HepG2 (cell line): ENCODE measurements around the gene ATP6V0A1. TPM values are rescaled to one million over a fixed set of nuclear protein-coding genes. Genes with fewer than 3 reads are reported as not detected.
A peak's percentile ranks its signal among the peaks of the same experiment; 100 is the strongest.

Source experiments
- ATAD3A ChIP-seq: sonication (generic); formaldehyde crosslinking; IDR thresholded peaks from 2 replicates; pipeline ENCODE4 v1.4.0; 2020; ENCODE audit warnings: missing genetic modification reagents
- CCDC6 ChIP-seq: sonication (generic); formaldehyde crosslinking; IDR thresholded peaks from 2 replicates; pipeline ENCODE4 v1.8.1; 2022; ENCODE audit warnings: mild to moderate bottlenecking, missing genetic modification reagents, moderate library complexity
- CHD2 ChIP-seq: IDR thresholded peaks from 2 replicates; pipeline ENCODE4 v1.6.1; 2011; ENCODE audit warnings: low read depth, low read length, improper control_type of control experiment
- DNMT1 ChIP-seq: sonication (generic); formaldehyde crosslinking; IDR thresholded peaks from 2 replicates; pipeline ENCODE4 v1.5.1; 2020; ENCODE audit warnings: mild to moderate bottlenecking, missing genetic modification reagents
- HOXA7 ChIP-seq: sonication (generic); formaldehyde crosslinking; IDR thresholded peaks from 2 replicates; pipeline ENCODE4 v1.8.1; 2022; ENCODE audit warnings: mild to moderate bottlenecking, missing genetic modification reagents, moderate library complexity
- MAFF ChIP-seq: IDR thresholded peaks from 2 replicates; pipeline ENCODE4 v1.6.1; 2011; ENCODE audit warnings: low read depth, low read length, improper control_type of control experiment
- NFIC ChIP-seq: IDR thresholded peaks from 2 replicates; pipeline ENCODE4 v1.6.1; 2012; ENCODE audit warnings: mild to moderate bottlenecking, low read length, inconsistent platforms
- NR2F6 ChIP-seq, 2 experiments: IDR thresholded peaks; 2 replicates each; pipeline ENCODE4 v1.6.1; 2016; ENCODE audit warnings: antibody characterized with exemption in 1 of 2, mild to moderate bottlenecking in 1 of 2
- SAFB2 ChIP-seq: sonication (generic); formaldehyde crosslinking; IDR thresholded peaks from 2 replicates; pipeline ENCODE4 v1.5.1; 2020; ENCODE audit warnings: missing genetic modification reagents, low read depth, mild to moderate bottlenecking, borderline replicate concordance
- SMAD9 ChIP-seq: sonication (generic); formaldehyde crosslinking; IDR thresholded peaks from 2 replicates; pipeline ENCODE4 v1.5.1; 2020; ENCODE audit warnings: mild to moderate bottlenecking, missing genetic modification reagents
- SMARCE1 ChIP-seq: fragments of 450-650 bp; IDR thresholded peaks from 2 replicates; pipeline ENCODE4 v1.6.1; 2017; ENCODE audit warnings: borderline replicate concordance
- SOX13 ChIP-seq, 3 experiments: fragments of 450-650 bp in 1 of 3; sonication (generic) in 1 of 3; formaldehyde crosslinking in 1 of 3; IDR thresholded peaks in 2 of 3; conservative IDR thresholded peaks in 1 of 3; 2 replicates each; pipeline versions ENCODE4 v1.5.0 to v1.6.1; 2016 to 2020; ENCODE audit warnings: antibody characterized with exemption in 1 of 3, mild to moderate bottlenecking in 1 of 3, missing compliant biosample characterization in 1 of 3, missing genetic modification reagents in 1 of 3, moderate library complexity in 1 of 3
- SOX5 ChIP-seq: IDR thresholded peaks from 2 replicates; pipeline ENCODE4 v1.6.1; 2016; ENCODE audit warnings: borderline replicate concordance
- TEAD2 ChIP-seq: sonication (generic); formaldehyde crosslinking; IDR thresholded peaks from 2 replicates; pipeline ENCODE4 v1.9.0; 2021; ENCODE audit warnings: missing genetic modification reagents
- YEATS4 ChIP-seq: sonication (generic); formaldehyde crosslinking; IDR thresholded peaks from 2 replicates; pipeline ENCODE4 v1.4.0; 2020; ENCODE audit warnings: missing genetic modification reagents, borderline replicate concordance
- ZFAT ChIP-seq: sonication (generic); formaldehyde crosslinking; conservative IDR thresholded peaks from 2 replicates; pipeline ENCODE4 v1.8.1; 2023; ENCODE audit warnings: missing genetic modification reagents, inconsistent platforms
- ZKSCAN5 ChIP-seq: sonication (generic); formaldehyde crosslinking; IDR thresholded peaks from 2 replicates; pipeline ENCODE4 v1.5.1; 2020; ENCODE audit warnings: mild to moderate bottlenecking, missing genetic modification reagents
- ZNF337 ChIP-seq: sonication (generic); formaldehyde crosslinking; IDR thresholded peaks from 2 replicates; pipeline ENCODE4 v1.5.1; 2020; ENCODE audit warnings: missing genetic modification reagents, low read depth, mild to moderate bottlenecking, borderline replicate concordance
- ZNF674 ChIP-seq: sonication (generic); formaldehyde crosslinking; IDR thresholded peaks from 2 replicates; pipeline ENCODE4 v1.5.0; 2020; ENCODE audit warnings: low read depth, mild to moderate bottlenecking, missing genetic modification reagents
- polyA plus RNA-seq, 8 experiments: library from polyadenylated mRNA; depleted of rRNA in 3 of 8; stranded (reverse) in 7 of 8; unstranded in 1 of 8; fragments of >200 nt; fragmentation: Illumina TruSeq in 4 of 8; extraction: Trizol in 4 of 8; gene quantifications; 2 replicates each; pipeline versions ENCODE4 v1.2.1 to v1.2.3, GENCODE V29; 2011 to 2016; ENCODE audit warnings: low read depth in 4 of 8, missing spikeins in 1 of 8, mixed read lengths in 1 of 8; ENCODE audit not compliant: insufficient read depth in 1 of 8
- total RNA-seq, 5 experiments: library from RNA; depleted of rRNA; stranded (reverse); fragments of >200 nt; fragmentation: Illumina TruSeq; extraction: Trizol; gene quantifications; 2 replicates each; pipeline ENCODE4 v1.2.3, GENCODE V29; 2016; ENCODE audit warnings: low read depth in 1 of 5
- TF ChIP-seq, protein P1 (sequence below): sonication (generic); formaldehyde crosslinking; IDR thresholded peaks from 2 replicates; pipeline ENCODE4 v1.8.1; 2023; ENCODE audit warnings: mild to moderate bottlenecking, moderate library complexity, missing genetic modification reagents
- TF ChIP-seq, protein P2 (sequence below): IDR thresholded peaks from 2 replicates; pipeline ENCODE4 v1.6.1; 2016; ENCODE audit warnings: low read depth
- TF ChIP-seq, protein P3 (sequence below): sonication (generic); formaldehyde crosslinking; IDR thresholded peaks from 2 replicates; pipeline ENCODE4 v1.5.1; 2020; ENCODE audit warnings: mild to moderate bottlenecking, moderate library complexity, missing genetic modification reagents
- TF ChIP-seq, protein P4 (sequence below): sonication (generic); formaldehyde crosslinking; IDR thresholded peaks from 2 replicates; pipeline ENCODE4 v1.5.0; 2020; ENCODE audit warnings: missing genetic modification reagents

The ATP6V0A1 gene
- total and polyA plus RNA-seq, 2 of the 13 experiments (the other 11 are each of a cell fraction or from before 2014, with no cell fraction given): 27.9 to 54.1 TPM

DNA sequence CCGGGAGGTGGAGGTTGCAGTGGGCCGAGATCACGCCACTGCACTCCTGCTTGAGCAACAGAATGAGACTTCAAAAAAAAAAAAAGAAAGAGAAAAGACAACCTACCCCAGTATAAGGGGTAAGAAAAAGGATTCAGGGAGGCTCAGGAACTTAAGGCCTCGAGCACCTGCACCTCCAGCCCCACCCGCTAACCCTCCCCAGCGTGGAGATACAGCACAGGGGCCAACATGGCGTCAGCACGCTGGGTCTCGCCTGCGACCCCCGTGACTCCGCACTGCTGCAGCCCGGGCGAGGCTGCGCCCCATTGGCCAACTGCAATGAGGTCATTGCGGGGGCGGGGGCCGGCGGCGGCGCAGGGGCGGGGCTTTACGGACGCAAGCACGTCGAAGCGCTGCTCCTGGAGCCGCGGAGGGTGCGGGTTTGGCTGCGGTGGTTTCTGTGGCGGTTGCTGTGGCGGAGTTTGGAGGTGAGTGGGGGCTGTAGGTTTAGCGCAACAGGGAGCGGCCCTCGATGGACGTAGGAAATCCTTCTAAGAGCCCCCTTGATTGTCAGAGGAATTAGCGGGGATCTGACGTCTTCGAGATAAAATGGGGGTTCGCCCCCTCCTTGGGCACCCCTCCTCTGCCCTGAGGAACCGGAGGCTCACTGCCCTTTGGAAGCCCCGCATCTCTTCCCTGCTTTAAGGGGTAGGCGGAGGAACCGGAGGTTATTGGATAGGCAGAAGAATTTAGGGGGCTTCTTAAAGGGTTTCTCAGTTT is at the start of gene ATP6V0A1 (continued):
- TF ChIP-seq SOX13 (IDR thresholded peaks at IDR 0.05) (no peak), SOX13 (CRISPR knock-in tag; conservative IDR thresholded peaks at IDR 0.05 in 1 of 2, IDR thresholded peaks at IDR 0.05 in 1 of 2) (peak in 1 of 2 experiments; percentile 22; a peak in 1 of 4 replicates), SAFB2 (CRISPR knock-in tag) (peak; percentile 84; the same call in 1 of the 2 replicates), NFIC (no peak), HOXA7 (CRISPR knock-in tag) (no peak), CHD2 (peak; percentile 37; the same call in 1 of the 2 replicates), ZFAT (CRISPR knock-in tag) (no peak), DNMT1 (CRISPR knock-in tag) (0 out of 2 replicates have a peak, but pooled peaks have one; percentile 68), ZKSCAN5 (CRISPR knock-in tag) (peak; percentile 28; the same call in 1 of the 2 replicates), ZNF337 (no peak), SMAD9 (CRISPR knock-in tag) (no peak), SMARCE1 (no peak), MAFF (no peak), YEATS4 (peak; percentile 94), ATAD3A (no peak), TEAD2 (CRISPR knock-in tag) (no peak), SOX5 (CRISPR knock-in tag) (peak; percentile 63), NR2F6 (IDR thresholded peaks at IDR 0.05) (no peak), NR2F6 (CRISPR knock-in tag; IDR thresholded peaks at IDR 0.05) (peak; percentile 65; the same call in 1 of the 2 replicates), CCDC6 (CRISPR knock-in tag) (no peak), ZNF674 (CRISPR knock-in tag) (no peak)
- TF ChIP-seq, protein P1, sequence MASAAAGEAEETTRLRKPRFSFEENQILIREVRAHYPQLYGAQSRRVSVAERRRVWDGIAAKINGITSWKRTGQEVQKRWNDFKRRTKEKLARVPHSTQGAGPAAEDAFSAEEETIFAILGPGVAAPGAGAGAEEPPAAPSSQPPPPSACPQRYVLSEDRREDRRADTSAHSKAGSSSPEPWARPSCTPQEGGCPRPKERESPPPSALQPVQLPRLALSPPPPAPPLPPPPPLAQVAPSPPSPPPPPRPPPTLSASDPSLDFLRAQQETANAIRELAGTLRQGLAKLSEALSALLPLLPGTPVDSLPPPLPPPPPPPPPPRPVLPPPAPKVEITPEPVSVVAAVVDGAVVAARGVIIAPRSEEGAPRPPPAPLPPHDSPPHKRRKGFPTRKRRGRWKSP (CRISPR knock-in tag): peak; percentile 35; the same call in 1 of the 2 replicates
- TF ChIP-seq, protein P2, sequence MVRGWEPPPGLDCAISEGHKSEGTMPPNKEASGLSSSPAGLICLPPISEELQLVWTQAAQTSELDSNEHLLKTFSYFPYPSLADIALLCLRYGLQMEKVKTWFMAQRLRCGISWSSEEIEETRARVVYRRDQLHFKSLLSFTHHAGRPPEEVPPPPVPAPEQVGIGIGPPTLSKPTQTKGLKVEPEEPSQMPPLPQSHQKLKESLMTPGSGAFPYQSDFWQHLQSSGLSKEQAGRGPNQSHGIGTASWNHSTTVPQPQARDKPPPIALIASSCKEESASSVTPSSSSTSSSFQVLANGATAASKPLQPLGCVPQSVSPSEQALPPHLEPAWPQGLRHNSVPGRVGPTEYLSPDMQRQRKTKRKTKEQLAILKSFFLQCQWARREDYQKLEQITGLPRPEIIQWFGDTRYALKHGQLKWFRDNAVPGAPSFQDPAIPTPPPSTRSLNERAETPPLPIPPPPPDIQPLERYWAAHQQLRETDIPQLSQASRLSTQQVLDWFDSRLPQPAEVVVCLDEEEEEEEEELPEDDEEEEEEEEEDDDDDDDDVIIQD (CRISPR knock-in tag): 0 out of 2 replicates have a peak, but pooled peaks have one; percentile 45
- TF ChIP-seq, protein P3, sequence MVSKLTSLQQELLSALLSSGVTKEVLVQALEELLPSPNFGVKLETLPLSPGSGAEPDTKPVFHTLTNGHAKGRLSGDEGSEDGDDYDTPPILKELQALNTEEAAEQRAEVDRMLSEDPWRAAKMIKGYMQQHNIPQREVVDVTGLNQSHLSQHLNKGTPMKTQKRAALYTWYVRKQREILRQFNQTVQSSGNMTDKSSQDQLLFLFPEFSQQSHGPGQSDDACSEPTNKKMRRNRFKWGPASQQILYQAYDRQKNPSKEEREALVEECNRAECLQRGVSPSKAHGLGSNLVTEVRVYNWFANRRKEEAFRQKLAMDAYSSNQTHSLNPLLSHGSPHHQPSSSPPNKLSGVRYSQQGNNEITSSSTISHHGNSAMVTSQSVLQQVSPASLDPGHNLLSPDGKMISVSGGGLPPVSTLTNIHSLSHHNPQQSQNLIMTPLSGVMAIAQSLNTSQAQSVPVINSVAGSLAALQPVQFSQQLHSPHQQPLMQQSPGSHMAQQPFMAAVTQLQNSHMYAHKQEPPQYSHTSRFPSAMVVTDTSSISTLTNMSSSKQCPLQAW (CRISPR knock-in tag): peak; percentile 44; the same call in 1 of the 2 replicates
- TF ChIP-seq, protein P4, sequence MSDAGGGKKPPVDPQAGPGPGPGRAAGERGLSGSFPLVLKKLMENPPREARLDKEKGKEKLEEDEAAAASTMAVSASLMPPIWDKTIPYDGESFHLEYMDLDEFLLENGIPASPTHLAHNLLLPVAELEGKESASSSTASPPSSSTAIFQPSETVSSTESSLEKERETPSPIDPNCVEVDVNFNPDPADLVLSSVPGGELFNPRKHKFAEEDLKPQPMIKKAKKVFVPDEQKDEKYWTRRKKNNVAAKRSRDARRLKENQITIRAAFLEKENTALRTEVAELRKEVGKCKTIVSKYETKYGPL (CRISPR knock-in tag): no peak
